ENCODE measurements around the gene MOB3A. TPM values are rescaled to one million over a fixed set of nuclear protein-coding genes. Genes with fewer than 3 reads are reported as not detected.

Gene MOB3A
- total and polyA plus RNA-seq, 8 donors, result 9.9 to 181 (median 25.9) TPM

- peaks cover 63 to 88% (median 85%) of the 10 kb centered on the region in 4 donors for H3K36me3 ChIP-seq
- DNase-seq, result peak; percentile 99
- H3K4me1 ChIP-seq, result peaks cover 59 to 94% (median 79%) of the 10 kb centered on the region in 4 donors
- intact Hi-C loops (cut with DNase I; ENCODE audit: low total_unique reads), result no loop called here
- no peaks in the 10 kb centered on the region for H3K9me3 ChIP-seq
- peak overlapping the region; percentile 95 to 100 (median 100) for H3K27ac ChIP-seq
- WGBS, 5 donors, result 7 to 14% (median 9%) methylated on average over 29 to 77 of the region's 77 CpGs
- no peaks in the 10 kb centered on the region for H3K27me3 ChIP-seq
- H3K4me3 ChIP-seq, result peak overlapping the region; percentile 30 to 45 (median 34)
- peak; percentile 64 to 85 (median 78) for TF ChIP-seq POLR2AphosphoS5 (IDR thresholded peaks at IDR 0.05)
- TF ChIP-seq CTCF (IDR thresholded peaks at IDR 0.05), result no peak
- TF ChIP-seq EP300 (IDR thresholded peaks at IDR 0.05), result peak; percentile 69
- no peak for TF ChIP-seq POLR2A (IDR thresholded peaks at IDR 0.05)
These were observed 54.2 kb downstream of the MOB3A start for GRCh38 chr19:2041683-2042484.

DNA sequence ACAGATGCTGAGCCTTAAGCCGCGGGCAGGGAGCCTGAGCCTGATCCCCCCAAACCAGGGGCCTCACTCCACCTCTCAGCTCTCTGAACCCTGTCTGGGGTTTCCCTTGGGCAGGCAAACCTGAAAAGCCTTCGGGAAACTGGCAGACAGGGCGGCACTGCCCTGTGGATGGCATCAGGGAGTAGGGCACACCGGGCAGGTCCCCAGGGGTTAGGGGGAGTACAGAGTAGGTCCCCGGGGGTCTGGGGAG lies 54.8 kb downstream of the MOB3A start:
- WGBS, 5 donors, result 36 to 65% (median 61%) methylated on average over 2 to 6 of the region's 6 CpGs
- Histone ChIP-seq H3K4me3 (peak overlapping the region; percentile 24 to 45 (median 34)), H3K27me3 (no peaks in the 10 kb centered on the region), H3K4me1 (peaks cover 54 to 89% (median 74%) of the 10 kb centered on the region in 4 donors), H3K9me3 (no peaks in the 10 kb centered on the region), H3K27ac (peak overlapping the region; percentile 95 to 100 (median 100)), H3K36me3 (peaks cover 60 to 84% (median 80%) of the 10 kb centered on the region in 4 donors)
- TF ChIP-seq CTCF (IDR thresholded peaks at IDR 0.05), result no peak
- no peak for TF ChIP-seq POLR2A (IDR thresholded peaks at IDR 0.05)
- no peak for TF ChIP-seq POLR2AphosphoS5 (IDR thresholded peaks at IDR 0.05)
- no peak for TF ChIP-seq EP300 (IDR thresholded peaks at IDR 0.05)
- DNase-seq, result no peak
- intact Hi-C loops (cut with DNase I; ENCODE audit: low total_unique reads), result no loop called here

DNA sequence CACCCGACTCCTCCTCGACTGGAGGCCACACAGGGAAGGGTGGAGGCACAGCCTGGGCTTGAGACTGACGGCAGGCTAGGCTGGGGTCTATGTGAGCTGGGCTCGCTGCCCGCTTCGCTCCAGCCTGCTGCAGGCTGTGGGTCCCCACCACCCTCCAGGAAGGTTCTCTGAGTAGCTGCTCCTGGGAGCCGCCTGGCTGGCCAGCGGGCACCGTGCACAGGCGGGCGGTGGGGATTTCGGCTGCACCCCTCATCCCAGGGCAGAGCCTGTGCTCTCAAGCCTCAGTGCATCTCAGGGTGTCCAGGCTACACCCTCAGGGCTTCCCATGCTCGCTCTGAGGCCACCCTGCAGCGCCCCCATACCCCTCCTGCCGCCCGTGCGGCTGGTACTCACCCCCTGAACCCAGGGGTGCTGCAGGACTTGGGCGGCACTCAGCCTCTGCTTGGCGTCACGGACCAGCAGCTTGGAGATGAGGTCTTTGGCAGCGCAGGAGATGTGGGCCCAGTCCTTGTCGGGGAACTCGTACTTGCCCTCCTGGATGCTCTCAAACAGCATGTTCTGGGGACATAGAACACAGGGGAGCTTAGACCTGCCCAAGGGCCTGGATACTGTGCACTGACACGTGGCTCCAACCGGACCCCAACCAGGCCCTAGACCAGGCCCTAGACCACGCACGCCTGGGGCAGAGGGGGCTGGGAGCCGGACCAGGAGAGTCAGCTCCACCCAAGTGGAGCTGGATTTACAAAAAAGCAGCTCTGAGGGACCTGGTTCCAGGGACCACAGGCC lies 55.3 kb downstream of the MOB3A start:
- intact Hi-C loops (cut with DNase I; ENCODE audit: low total_unique reads), result no loop called here
- Histone ChIP-seq H3K9me3 (peaks cover under 1 to 4% (median 2%) of the 10 kb centered on the region in 4 donors), H3K4me3 (peak overlapping the region in 3 of 4 donors; percentile 24 to 45 (median 34)), H3K4me1 (peaks cover 49 to 83% (median 69%) of the 10 kb centered on the region in 4 donors), H3K27ac (peak overlapping the region; percentile 95 to 100 (median 100)), H3K36me3 (peaks cover 55 to 79% (median 75%) of the 10 kb centered on the region in 4 donors), H3K27me3 (no peaks in the 10 kb centered on the region)
- TF ChIP-seq POLR2A (IDR thresholded peaks at IDR 0.05), result no peak
- TF ChIP-seq POLR2AphosphoS5 (IDR thresholded peaks at IDR 0.05), result no peak
- no peak for TF ChIP-seq CTCF (IDR thresholded peaks at IDR 0.05)
- no peak for TF ChIP-seq EP300 (IDR thresholded peaks at IDR 0.05)
- 64 to 93% (median 85%) methylated on average over 10 to 28 of the region's 28 CpGs for WGBS, 5 donors
- DNase-seq, result peak in 1 of 2 donors; percentile 10

- Histone ChIP-seq H3K4me3 (no peak overlapping the region), H3K36me3 (peaks cover 48 to 72% (median 67%) of the 10 kb centered on the region in 4 donors), H3K27me3 (no peaks in the 10 kb centered on the region), H3K27ac (peak overlapping the region; percentile 11 to 100 (median 100)), H3K9me3 (peaks cover 6 to 9% (median 8%) of the 10 kb centered on the region in 4 donors), H3K4me1 (peaks cover 41 to 79% (median 62%) of the 10 kb centered on the region in 4 donors)
- intact Hi-C loops (cut with DNase I; ENCODE audit: low total_unique reads), result no loop called here
- DNase-seq, result peak in 1 of 2 donors; percentile 14
- TF ChIP-seq POLR2AphosphoS5 (IDR thresholded peaks at IDR 0.05), result no peak
- TF ChIP-seq POLR2A (IDR thresholded peaks at IDR 0.05), result no peak
- 83 to 90% (median 87%) methylated on average over 13 to 20 of the region's 20 CpGs for WGBS, 5 donors
These were observed 56.0 kb downstream of the MOB3A start for GRCh38 chr19:2039959-2040646.

All from stomach (tissue), 9 donors.